ENCODE data around the gene MAD1L1.

The MAD1L1 gene

DNA sequence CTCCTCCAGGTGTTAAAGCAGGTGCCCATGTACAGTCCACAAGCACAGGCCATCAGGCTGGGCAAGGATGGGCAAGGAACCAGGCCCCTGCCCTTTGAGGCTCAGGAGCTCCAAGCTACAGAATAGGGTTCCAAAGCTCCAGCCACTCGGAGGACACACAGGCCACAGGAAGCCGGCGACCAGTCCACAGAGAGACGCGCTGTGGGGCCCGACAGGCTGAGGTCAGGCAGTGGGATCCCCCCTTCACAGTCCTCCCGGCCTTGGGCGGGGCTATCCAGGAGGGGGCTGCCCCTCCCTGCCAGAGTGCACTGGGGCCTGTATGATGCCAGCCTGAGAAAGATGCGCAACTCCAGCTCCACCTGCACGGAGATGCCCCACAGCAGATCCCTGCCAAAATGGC, 34.0 kb downstream of the MAD1L1 start:
- H3K27ac ChIP-seq, result peak overlapping the region; percentile 79
- POLR2A ChIA-PET (ENCODE audit: low non-redundant PET), result no interaction called here
- no peak for DNase-seq (ENCODE audit: low spot score)

DNA sequence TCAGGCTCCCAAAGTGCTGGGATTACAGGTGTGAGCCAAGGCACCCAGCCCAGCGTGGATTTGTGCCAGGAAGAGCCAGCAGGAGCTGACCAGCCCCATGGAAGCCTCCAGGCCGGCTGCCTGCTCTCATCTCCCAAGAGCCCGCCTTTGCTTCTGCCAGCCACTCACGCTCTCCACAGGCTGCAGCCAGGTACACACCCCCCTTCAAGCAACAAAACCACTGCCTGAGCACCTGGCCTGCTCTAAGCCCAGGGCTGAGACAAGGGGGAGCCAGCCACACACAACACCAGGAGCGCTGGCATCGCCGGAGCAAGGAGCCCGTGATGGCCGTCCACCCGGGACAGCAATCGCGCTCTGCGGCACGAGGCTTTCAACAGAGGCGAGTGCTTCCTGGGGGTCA, 34.5 kb downstream of the MAD1L1 start:
- H3K27ac ChIP-seq, result peak overlapping the region; percentile 79
- no peak for DNase-seq (ENCODE audit: low spot score)
- CTCF ChIA-PET, result no interaction called here
- POLR2A ChIA-PET (ENCODE audit: low non-redundant PET), result no interaction called here
- TF ChIP-seq, protein P1, sequence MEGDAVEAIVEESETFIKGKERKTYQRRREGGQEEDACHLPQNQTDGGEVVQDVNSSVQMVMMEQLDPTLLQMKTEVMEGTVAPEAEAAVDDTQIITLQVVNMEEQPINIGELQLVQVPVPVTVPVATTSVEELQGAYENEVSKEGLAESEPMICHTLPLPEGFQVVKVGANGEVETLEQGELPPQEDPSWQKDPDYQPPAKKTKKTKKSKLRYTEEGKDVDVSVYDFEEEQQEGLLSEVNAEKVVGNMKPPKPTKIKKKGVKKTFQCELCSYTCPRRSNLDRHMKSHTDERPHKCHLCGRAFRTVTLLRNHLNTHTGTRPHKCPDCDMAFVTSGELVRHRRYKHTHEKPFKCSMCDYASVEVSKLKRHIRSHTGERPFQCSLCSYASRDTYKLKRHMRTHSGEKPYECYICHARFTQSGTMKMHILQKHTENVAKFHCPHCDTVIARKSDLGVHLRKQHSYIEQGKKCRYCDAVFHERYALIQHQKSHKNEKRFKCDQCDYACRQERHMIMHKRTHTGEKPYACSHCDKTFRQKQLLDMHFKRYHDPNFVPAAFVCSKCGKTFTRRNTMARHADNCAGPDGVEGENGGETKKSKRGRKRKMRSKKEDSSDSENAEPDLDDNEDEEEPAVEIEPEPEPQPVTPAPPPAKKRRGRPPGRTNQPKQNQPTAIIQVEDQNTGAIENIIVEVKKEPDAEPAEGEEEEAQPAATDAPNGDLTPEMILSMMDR (conservative IDR thresholded peaks at IDR 0.05; ENCODE audit: low read depth), result no peak

More for the DNA sequence above, 34.0 kb downstream of the MAD1L1 start:
- CTCF ChIA-PET, result no interaction called here
- TF ChIP-seq, protein P1 (conservative IDR thresholded peaks at IDR 0.05; ENCODE audit: low read depth), result no peak

DNA sequence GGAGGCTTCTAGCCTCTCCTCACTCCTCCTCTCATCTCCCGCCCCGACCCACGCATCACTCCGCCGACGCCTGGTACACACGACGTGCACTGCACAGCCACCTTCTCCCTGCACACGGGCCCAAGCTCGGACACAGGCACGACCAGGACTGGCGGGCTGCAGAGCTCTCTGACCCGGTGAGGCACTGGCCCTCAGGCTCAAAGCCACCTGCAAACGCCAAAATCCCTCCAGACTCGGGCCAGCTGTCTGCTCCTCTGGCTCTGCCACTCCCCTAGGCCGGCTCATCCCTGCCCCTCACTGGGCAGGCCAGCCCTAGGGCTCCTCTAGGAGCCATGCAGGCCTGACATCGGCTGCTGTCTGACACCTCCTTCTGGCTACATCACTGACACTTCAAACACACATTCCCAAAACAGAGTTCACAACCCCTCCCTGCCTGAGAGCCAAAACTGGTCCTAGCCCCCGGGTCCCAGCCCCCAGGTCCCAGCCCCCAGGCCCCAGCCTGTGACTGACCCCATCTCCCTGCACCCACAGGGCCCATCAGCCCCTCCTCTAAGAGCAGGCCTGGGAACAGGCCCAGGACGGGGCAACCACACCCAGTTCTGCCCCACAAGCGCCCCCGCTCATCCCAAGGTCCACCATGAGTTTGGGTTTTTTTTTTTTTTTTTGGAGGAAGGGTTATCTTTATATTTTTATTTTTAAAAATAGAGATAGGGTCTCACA, 35.1 kb downstream of the MAD1L1 start:
- peak overlapping the region; percentile 79 for H3K27ac ChIP-seq
- TF ChIP-seq, protein P1 (conservative IDR thresholded peaks at IDR 0.05; ENCODE audit: low read depth), result no peak
- ChIA-PET POLR2A (ENCODE audit: low non-redundant PET) (no interaction called here), CTCF (no interaction called here)
- DNase-seq (ENCODE audit: low spot score), result no peak

DNA sequence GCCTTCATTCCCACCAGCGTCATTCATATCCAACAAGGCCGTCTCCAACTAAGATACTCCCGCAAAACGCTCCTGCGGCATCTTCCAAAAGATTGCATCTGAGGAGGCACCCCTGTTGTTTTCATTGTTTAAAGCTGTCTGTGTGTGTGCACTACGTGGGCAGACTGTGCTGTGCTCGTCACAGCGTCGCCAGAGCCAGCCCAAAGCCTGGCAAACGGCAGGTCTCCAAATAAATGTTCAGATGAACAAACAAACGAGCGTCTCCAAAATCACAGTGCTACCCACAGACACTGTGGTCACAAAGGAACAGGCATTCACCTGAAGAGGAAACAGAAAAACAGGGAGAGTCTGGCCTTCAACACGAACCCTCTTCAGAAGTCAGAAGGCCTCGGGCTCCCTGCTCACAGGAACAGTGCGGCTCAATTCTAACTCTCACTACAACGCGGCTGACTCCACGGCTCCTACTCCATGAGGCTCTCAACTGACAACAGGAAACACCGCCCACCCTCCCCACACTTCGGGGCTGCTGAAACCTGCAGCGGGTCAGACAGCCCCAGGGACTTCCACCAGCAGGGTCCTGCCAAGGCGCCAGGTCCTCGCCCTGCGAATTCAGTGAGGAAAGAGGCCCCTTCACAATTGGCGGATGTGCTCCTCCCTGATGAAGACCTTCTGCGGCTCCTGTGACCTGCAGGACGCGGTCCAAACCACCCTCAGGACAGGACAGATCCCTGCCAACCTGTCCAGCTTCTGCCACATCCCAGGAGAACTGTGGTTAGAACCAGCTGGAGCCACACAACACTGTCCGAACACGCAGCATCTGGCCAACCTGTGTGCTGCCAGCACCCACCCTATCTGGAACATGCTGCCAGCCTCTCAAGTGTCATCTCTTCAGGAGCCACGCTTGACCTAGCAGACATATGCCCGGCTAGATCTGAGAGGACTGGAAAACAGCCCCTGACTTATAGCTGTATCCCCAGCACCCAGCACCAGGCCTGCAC, 36.1 kb downstream of the MAD1L1 start:
- ChIA-PET CTCF (no interaction called here), POLR2A (ENCODE audit: low non-redundant PET) (no interaction called here)
- peak overlapping the region; percentile 79 for H3K27ac ChIP-seq
- no peak for DNase-seq (ENCODE audit: low spot score)
- TF ChIP-seq, protein P1 (conservative IDR thresholded peaks at IDR 0.05; ENCODE audit: low read depth), result no peak

DNA sequence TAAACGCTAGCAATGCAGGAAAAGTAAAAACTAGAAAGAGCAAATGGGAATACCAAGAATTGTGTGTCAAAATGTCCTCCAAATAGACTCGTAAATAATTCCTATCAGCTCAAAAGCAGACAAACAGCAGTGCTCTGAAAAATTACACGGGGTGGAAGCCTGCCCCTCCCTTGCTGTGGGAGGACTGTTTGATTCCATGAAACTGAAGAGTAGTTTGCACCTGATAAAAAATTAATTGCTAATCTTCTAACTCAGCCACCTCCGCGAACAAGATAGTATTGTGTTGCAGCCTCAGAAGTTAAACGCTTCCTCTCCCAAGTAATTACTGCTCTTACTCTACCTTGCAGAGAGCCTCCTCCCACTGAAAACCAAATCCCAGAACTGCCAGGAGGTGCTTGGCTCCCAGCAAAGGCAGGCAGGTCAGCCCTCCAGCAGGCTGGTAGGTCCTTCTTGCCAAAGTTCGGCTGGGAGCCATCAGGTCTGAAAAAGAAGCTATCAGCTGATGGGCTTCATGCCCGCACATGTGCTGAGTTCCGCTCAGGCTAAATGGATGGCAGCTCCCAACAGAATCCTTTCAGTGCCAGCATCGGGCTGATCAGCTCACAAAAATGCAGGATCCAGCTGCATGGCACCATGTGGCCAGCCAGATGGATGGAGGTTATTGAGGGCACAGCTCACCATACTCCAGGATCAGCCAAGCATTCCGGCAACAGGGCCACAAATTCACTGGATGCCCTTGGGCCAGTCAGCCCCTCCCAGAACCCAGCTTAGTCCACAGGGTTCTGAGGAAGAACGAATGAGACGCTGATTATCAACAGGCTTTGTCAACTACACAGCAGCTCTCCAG, 37.1 kb downstream of the MAD1L1 start:
- ChIA-PET POLR2A (ENCODE audit: low non-redundant PET) (no interaction called here), CTCF (interaction anchor here (0.8 to 0.9 kb wide), 2 partner anchors 22 to 114 kb away, joined by 3 read pairs; no protein-coding TSS in a partner anchor)
- peak overlapping the region; percentile 79 for H3K27ac ChIP-seq
- peak; percentile 25 for DNase-seq (ENCODE audit: low spot score)
- TF ChIP-seq, protein P1 (conservative IDR thresholded peaks at IDR 0.05; ENCODE audit: low read depth), result no peak

All from RWPE1 (cell line).